Psoas muscle (tissue), 8 donors: ENCODE data around the gene MAP4K4. TPM values are rescaled to one million over a fixed set of nuclear protein-coding genes. Genes with fewer than 3 reads are reported as not detected.

Experiments
- ATAC-seq, 4 donors: fragments of 200-7000 bp; cut with Tn5 transposase; one replicate each; pipeline ENCODE4 v1.9.1; 2020; ENCODE audit warnings: moderate library complexity in 3 of 4, mild to moderate bottlenecking in 2 of 4
- DNase-seq, 2 donors: peaks; one replicate each; pipeline ENCODE4 v3.0.0-alpha.2; 2020
- H3K27ac ChIP-seq: fragments of 200-600 bp; one replicate; pipeline ENCODE4 v1.8.0; 2022
- H3K27me3 ChIP-seq, 3 donors: fragments of 200-600 bp in 1 of 3; one replicate each; pipeline versions ENCODE4 v1.6.1 to v1.8.0; 2013 to 2022; ENCODE audit warnings: low read length in 2 of 3, mild to moderate bottlenecking in 2 of 3, moderate library complexity in 1 of 3; ENCODE audit not compliant: insufficient read depth in 3 of 3
- H3K36me3 ChIP-seq, 2 donors: fragments of 200-600 bp in 1 of 2; one replicate each; pipeline versions ENCODE4 v1.6.1 to v1.8.0; 2013 to 2022; ENCODE audit warnings: low read depth in 1 of 2, mild to moderate bottlenecking in 1 of 2, moderate library complexity in 1 of 2; ENCODE audit not compliant: insufficient read depth in 1 of 2
- H3K4me1 ChIP-seq: fragments of 200-600 bp; one replicate; pipeline ENCODE4 v1.8.0; 2022
- H3K4me3 ChIP-seq: fragments of 200-600 bp; one replicate; pipeline ENCODE4 v1.8.0; 2022; ENCODE audit warnings: mild to moderate bottlenecking
- H3K9me3 ChIP-seq: fragments of 200-600 bp; one replicate; pipeline ENCODE4 v1.8.0; 2022
- CTCF ChIP-seq: fragments of 200-600 bp; IDR thresholded peaks from one replicate; pipeline ENCODE4 v1.8.0; 2022; ENCODE audit warnings: antibody characterized with exemption
- WGBS, 3 donors: extraction: QIAGEN DNeasy Blood & Tissue Kit; methylation state at CpG; one replicate each; pipeline versions ENCODE4 v1.1.6 to v1.1.7; 2013; 5-methylcytosine and 5-hydroxymethylcytosine counted together
- intact Hi-C, 2 donors: fragments of 100-400 bp; cut with DNase I; formaldehyde crosslinking; loops; one replicate each; pipeline versions ENCODE4 v1.11.0 to v1.14.2; 2022
- polyA plus RNA-seq, 3 donors: library from polyadenylated mRNA; stranded (reverse); fragments of 200-250 nt; gene quantifications; one replicate each; pipeline ENCODE4 v1.2.3, GENCODE V29; 2013
- total RNA-seq, 4 donors: library from RNA; stranded (reverse); fragmentation: NEBNext Ultra II Directional in 2 of 4; extraction: Animal tissue kit (Norgen Biotek cat#: 25700) in 2 of 4; gene quantifications; one replicate each; pipeline versions ENCODE4 v1.2.1 to v1.2.4, GENCODE V29; 2021 to 2023
- donor health status: healthy with polysubstance abuse.
- donor health status: DM: no; HTN: no; CAD: no; lungs with moderate emphysema.
- donor health status: Bipolar disorder and iron deficiency.
- donor health status: healthy.
- donor health status: DM: yes; HTN: yes; CAD: no.
- donor health status: DM: no; HTN: no; CAD: no.
- donor health status: DM: no; HTN: no; CAD: no.
- donor health status: DM: yes; HTN: yes; CAD: no.

Gene MAP4K4
- total and polyA plus RNA-seq, 7 donors, result 20.1 to 99.9 (median 80.4) TPM

- Histone ChIP-seq H3K4me3 (no peak overlapping the region), H3K27ac (no peak overlapping the region), H3K4me1 (no peaks in the 10 kb centered on the region), H3K27me3 (no peaks in the 10 kb centered on the region), H3K9me3 (no peaks in the 10 kb centered on the region), H3K36me3 (no peaks in the 10 kb centered on the region)
- WGBS, 3 donors, result 83 to 89% (median 89%) methylated on average over 5 of the region's 5 CpGs
- intact Hi-C loops, result no loop called here
- DNase-seq, result no peak
- no peak for TF ChIP-seq CTCF
- no peak for ATAC-seq
Observed at GRCh38 chr2:101679801-101680487, 17.6 kb upstream of the MAP4K4 start.

GRCh38 chr2:101682311-101682710 is 15.2 kb upstream of the MAP4K4 start:
- intact Hi-C loops, result no loop called here
- no peak overlapping the region for H3K4me3 ChIP-seq
- no peaks in the 10 kb centered on the region for H3K27me3 ChIP-seq
- no peak for TF ChIP-seq CTCF
- H3K4me1 ChIP-seq, result no peaks in the 10 kb centered on the region
- ATAC-seq (no peak), DNase-seq (no peak)
- 44 to 46% (median 46%) methylated on average over 4 of the region's 4 CpGs for WGBS, 3 donors
- H3K27ac ChIP-seq, result no peak overlapping the region
- no peaks in the 10 kb centered on the region for H3K36me3 ChIP-seq
- no peaks in the 10 kb centered on the region for H3K9me3 ChIP-seq

- WGBS, 3 donors, result 69 to 76% (median 72%) methylated on average over 4 of the region's 4 CpGs
- Histone ChIP-seq H3K4me1 (no peaks in the 10 kb centered on the region), H3K27ac (no peak overlapping the region), H3K9me3 (no peaks in the 10 kb centered on the region), H3K36me3 (no peaks in the 10 kb centered on the region), H3K4me3 (no peak overlapping the region), H3K27me3 (no peaks in the 10 kb centered on the region)
- TF ChIP-seq CTCF, result no peak
- DNase-seq (no peak), ATAC-seq (no peak)
- intact Hi-C loops, result no loop called here
Observed at GRCh38 chr2:101684313-101684712, 13.2 kb upstream of the MAP4K4 start.

- H3K27me3 ChIP-seq, result no peaks in the 10 kb centered on the region
- H3K36me3 ChIP-seq, result no peaks in the 10 kb centered on the region
- no peak for TF ChIP-seq CTCF
- no peak overlapping the region for H3K27ac ChIP-seq
- H3K4me3 ChIP-seq, result no peak overlapping the region
- no peaks in the 10 kb centered on the region for H3K9me3 ChIP-seq
- WGBS, 3 donors, result 89 to 93% (median 93%) methylated on average over 5 of the region's 5 CpGs
- ATAC-seq (no peak), DNase-seq (no peak)
- intact Hi-C loops, result no loop called here
- no peaks in the 10 kb centered on the region for H3K4me1 ChIP-seq
Observed at GRCh38 chr2:101688261-101688660, 9.2 kb upstream of the MAP4K4 start.
